Central memory CD4-positive, alpha-beta T cell (primary cell): ENCODE measurements around the gene PCDHB4.
"Not testable (repeated sequence)": the region's sequence is repeated elsewhere in the genome, so short reads cannot be mapped to it uniquely, and the experiment has no call there.

Experiments used
- DNase-seq: peaks from one replicate; pipeline ENCODE4 v3.0.0; 2022
- total RNA-seq, 3 experiments: gene quantifications; one replicate each; lab custom pipeline; 2026; lab: John Stamatoyannopoulos, UW

The PCDHB4 gene
- 0 to 0.11 (median 0) reads per million in 3 experiments for total RNA-seq

DNA sequence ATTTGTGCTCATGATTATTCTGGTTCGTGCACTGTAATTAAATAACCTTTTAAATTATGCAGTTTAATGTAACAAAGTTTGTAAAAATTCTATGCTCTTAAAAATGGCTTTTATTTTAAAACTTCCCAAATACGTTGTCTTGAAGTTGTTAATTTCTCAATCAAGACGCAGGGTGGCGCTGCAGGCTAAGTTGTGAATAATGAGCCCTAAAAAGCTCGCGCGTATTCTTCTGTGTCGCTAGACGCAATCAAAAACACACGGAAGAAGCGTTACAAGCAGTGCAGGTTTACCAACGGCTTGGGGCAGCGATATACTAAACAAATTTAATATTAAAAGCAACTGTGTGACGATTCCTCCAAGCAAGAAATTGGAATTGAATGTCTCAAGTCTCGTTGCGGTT is at the start of gene PCDHB4:
Gene PCDHB4, plus strand, starts transcription at position 256 of the 400 bp plus-strand sequence. CDS start 181 bp downstream, outside the sequence.
- DNase-seq: no peak

DNA sequence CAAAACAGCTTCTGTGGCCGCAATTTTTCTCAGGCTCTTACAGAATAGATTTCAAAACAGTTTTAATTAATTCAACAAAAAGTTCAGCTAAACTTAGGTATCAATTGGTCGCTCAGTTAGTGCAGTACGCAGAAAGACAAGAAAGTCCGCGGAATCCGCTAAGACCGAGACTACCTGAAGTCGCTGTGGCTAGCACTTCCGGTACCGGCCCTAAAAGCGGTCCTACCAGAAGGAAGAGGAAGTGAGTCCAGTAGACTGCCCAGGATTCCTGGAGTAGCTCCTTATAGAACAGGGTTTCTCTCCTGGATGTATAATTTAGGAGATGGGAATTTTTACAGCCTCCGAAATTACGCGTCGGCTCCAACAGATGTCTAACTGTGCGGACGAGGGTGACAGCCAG is 43.8 kb upstream of the PCDHB4 start:
- DNase-seq: no peak

DNA sequence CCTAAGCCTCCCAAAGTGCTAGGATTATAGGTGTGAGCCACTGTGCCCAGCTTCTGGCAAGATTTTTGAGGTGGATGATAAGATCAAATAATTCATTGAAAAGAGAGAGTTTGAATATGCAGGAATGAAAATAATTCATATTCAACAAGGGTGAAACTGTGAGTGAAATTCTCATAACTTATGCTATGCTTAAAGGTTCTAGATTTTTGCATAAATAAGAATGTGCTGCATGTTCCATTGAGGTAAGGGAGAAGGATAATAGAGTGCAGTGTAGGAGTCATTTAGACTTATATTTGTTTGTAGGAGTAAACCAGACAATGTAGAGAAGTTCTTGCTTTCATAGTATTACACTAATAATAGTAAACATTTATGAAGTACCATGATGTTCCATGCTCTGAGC is 39.4 kb upstream of the PCDHB4 start:
- DNase-seq: no peak

DNA sequence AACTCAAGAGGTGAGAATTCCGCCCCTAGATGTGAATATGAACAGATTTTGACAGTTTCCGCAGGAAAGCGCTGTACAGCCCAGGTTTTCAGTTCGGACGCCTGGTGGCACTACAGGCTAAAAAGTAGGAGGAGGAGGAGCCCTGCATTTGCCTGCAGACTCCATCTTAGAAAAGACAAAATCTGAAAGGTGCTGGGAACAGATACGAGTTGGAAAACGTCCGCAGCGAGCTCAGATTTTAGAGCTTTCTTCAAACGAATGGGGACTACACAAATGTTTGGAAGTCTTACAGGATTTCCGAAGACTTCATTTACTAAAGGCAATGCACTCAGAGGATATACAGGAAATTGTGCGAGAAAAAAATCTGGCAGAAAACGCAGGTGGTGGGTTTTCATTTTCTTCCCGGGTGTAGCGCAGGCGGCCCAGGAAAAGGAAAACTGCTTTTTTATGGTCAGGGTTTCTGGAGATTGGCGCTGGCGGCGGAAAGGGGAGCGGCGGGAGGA is 37.1 kb upstream of the PCDHB4 start:
- peak; percentile 47 for DNase-seq

DNA sequence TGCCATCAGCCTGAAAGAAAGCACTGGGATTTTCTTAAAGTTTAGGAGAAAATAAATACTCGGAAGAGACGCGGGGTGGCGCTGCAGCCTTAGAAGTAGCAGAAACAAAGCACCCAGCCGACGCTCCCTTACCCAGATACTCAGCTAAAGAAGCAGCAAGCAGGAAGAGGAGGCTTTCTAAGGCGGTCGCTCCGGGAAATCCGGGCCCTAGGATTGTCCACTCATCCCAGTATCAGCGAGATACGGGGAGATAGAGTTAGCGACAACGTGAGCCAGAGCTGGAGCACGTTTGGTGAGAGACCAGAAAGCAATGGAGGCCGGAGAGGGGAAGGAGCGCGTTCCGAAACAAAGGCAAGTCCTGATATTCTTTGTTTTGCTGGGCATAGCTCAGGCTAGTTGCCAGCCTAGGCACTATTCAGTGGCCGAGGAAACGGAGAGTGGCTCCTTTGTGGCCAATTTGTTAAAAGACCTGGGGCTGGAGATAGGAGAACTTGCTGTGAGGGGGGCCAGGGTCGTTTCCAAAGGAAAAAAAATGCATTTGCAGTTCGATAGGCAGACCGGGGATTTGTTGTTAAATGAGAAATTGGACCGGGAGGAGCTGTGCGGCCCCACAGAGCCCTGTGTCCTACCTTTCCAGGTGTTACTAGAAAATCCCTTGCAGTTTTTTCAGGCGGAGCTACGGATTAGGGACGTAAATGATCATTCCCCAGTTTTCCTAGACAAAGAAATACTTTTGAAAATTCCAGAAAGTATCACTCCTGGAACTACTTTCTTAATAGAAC is 26.9 kb upstream of the PCDHB4 start, which contains the start of gene PCDHB2:
Gene PCDHB2, plus strand, starts transcription at position 135 of the 782 bp plus-strand sequence. Its CDS starts 176 bp downstream, at position 311.
- no peak for DNase-seq

DNA sequence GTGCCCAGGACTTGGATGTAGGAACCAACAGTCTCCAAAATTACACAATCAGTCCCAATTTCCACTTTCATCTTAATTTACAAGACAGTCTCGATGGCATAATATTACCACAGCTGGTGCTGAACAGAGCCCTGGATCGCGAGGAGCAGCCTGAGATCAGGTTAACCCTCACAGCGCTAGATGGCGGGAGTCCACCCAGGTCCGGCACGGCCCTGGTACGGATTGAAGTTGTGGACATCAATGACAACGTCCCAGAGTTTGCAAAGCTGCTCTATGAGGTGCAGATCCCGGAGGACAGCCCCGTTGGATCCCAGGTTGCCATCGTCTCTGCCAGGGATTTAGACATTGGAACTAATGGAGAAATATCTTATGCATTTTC is 26.4 kb upstream of the PCDHB4 start:
- DNase-seq: no peak

DNA sequence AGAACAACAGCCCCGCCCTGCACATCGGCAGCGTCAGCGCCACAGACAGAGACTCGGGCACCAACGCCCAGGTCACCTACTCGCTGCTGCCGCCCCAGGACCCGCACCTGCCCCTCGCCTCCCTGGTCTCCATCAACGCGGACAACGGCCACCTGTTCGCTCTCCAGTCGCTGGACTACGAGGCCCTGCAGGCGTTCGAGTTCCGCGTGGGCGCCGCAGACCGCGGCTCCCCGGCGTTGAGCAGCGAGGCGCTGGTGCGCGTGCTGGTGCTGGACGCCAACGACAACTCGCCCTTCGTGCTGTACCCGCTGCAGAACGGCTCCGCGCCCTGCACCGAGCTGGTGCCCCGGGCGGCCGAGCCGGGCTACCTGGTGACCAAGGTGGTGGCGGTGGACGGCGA is 25.4 kb upstream of the PCDHB4 start:
- DNase-seq: not testable (repeated sequence)

DNA sequence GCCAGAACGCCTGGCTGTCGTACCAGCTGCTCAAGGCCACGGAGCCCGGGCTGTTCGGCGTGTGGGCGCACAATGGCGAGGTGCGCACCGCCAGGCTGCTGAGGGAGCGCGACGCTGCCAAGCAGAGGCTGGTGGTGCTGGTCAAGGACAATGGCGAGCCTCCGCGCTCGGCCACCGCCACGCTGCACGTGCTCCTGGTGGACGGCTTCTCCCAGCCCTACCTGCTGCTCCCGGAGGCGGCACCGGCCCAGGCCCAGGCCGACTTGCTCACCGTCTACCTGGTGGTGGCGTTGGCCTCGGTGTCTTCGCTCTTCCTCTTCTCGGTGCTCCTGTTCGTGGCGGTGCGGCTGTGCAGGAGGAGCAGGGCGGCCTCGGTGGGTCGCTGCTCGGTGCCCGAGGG is 25.0 kb upstream of the PCDHB4 start:
- not testable (repeated sequence) for DNase-seq

DNA sequence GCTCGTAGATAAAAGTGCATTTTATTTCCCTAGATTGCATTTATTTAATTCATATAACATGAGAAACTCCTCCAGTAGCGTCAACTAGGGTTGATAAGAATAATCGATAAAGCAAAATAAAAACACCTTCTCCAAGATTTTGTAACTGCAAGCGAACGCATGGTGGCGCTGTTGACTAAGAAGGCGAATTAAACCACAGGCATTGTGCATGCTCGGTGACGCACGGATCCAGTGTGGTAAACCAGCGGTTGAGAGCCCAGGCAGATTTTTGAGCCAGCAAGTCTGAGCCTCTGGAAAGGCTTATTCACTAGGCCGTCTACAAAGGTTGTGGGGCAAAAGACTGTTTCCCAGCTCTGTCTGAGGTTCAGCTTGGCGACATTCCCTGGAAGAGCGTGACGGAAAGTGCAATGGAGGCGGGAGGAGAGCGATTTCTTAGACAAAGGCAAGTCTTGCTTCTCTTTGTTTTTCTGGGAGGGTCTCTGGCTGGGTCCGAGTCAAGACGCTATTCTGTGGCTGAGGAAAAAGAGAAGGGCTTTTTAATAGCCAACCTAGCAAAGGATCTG is 21.3 kb upstream of the PCDHB4 start, which contains the start of gene PCDHB3:
Gene PCDHB3, plus strand, starts transcription at position 231 of the 563 bp plus-strand sequence. Its CDS starts 177 bp downstream, at position 408.
- no peak for DNase-seq

DNA sequence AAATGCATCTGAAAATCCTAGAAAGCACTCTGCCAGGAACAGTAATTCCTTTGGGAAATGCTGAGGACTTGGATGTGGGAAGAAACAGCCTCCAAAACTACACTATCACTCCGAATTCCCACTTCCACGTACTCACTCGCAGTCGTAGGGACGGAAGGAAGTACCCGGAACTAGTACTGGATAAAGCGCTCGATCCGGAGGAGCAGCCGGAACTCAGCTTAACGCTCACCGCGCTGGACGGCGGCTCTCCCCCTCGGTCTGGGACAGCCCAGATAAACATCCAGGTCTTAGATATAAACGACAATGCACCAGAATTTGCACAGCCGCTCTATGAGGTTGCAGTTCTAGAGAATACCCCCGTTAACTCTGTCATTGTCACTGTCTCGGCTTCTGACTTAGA is 20.6 kb upstream of the PCDHB4 start:
- DNase-seq: no peak

DNA sequence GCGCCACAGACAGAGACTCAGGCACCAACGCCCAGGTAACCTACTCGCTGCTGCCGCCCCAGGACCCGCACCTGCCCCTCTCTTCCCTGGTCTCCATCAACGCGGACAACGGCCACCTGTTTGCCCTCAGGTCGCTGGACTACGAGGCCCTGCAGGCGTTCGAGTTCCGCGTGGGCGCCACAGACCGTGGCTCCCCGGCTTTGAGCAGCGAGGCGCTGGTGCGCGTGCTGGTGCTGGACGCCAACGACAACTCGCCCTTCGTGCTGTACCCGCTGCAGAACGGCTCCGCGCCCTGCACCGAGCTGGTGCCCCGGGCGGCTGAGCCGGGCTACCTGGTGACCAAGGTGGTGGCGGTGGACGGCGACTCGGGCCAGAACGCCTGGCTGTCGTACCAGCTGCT is 19.5 kb upstream of the PCDHB4 start:
- not testable (repeated sequence) for DNase-seq

DNA sequence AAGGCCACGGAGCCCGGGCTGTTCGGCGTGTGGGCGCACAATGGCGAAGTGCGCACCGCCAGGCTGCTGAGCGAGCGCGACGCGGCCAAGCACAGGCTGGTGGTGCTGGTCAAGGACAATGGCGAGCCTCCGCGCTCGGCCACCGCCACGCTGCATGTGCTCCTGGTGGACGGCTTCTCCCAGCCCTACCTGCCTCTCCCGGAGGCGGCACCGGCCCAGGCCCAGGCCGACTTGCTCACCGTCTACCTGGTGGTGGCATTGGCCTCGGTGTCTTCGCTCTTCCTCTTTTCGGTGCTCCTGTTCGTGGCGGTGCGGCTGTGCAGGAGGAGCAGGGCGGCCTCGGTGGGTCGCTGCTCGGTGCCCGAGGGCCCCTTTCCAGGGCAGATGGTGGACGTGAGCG is 19.1 kb upstream of the PCDHB4 start:
- DNase-seq: not testable (repeated sequence)

DNA sequence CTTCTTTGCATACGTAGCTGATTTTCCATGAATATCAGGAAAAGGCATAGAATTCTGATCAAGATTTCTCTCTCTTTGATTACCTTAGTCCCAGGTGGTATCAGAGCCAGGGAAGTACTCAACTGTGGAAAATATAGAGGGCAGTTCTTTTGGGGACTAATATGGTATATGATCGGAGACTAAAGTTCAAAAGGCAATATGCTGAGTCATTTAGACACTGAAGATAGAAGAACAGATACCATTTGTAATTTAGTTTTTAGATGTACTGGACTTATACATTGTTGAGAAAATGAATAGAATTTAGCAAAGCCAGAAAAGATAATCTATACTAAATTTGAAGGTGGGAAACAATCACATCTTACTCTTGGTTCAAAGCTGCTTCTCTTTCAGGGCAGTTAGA is 16.3 kb upstream of the PCDHB4 start:
- DNase-seq: no peak

DNA sequence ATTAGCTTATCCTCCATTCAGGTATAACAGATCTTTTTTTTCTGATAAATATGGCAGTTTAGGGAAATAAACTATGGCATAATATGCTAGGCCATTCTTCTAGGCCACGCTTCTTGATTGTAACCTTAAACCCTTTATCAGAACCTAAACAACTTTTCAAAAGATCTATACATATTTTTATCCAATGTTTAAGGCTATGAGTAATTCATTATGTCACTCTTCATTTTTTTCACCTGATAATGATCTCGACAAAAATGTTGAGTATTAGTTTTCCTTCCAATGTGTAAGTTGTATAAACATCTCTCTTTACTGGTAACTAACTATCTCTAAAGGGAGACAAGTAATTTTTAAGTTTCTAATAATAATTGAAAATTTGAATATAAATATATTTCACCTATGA is 2.4 kb upstream of the PCDHB4 start:
- no peak for DNase-seq

DNA sequence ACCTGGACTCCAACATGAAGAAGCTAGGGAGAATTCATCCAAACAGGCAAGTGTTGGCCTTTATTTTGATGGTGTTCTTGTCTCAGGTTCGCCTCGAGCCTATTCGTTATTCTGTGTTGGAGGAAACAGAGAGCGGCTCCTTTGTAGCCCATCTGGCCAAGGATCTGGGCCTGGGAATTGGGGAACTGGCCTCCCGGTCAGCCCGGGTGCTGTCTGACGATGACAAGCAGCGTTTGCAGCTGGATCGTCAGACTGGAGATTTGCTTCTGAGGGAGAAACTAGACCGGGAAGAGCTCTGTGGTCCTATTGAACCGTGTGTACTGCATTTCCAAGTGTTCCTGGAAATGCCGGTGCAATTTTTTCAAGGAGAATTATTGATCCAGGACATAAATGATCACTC is 367 bp downstream of the PCDHB4 start:
- DNase-seq: no peak

DNA sequence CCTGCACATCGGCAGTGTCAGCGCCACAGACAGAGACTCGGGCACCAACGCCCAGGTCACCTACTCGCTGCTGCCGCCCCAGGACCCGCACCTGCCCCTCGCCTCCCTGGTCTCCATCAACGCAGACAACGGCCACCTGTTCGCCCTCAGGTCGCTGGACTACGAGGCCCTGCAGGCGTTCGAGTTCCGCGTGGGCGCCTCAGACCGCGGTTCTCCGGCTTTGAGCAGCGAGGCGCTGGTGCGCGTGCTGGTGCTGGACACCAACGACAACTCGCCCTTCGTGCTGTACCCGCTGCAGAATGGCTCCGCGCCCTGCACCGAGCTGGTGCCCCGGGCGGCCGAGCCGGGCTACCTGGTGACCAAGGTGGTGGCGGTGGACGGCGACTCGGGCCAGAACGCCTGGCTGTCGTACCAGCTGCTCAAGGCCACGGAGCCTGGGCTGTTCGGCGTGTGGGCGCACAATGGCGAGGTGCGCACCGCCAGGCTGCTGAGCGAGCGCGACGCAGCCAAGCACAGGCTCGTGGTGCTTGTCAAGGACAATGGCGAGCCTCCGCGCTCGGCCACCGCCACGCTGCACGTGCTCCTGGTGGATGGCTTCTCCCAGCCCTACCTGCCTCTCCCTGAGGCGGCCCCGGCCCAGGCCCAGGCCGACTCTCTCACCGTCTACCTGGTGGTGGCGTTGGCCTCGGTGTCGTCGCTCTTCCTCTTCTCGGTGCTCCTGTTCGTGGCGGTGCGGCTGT is 1.9 kb downstream of the PCDHB4 start:
- not testable (repeated sequence) for DNase-seq

DNA sequence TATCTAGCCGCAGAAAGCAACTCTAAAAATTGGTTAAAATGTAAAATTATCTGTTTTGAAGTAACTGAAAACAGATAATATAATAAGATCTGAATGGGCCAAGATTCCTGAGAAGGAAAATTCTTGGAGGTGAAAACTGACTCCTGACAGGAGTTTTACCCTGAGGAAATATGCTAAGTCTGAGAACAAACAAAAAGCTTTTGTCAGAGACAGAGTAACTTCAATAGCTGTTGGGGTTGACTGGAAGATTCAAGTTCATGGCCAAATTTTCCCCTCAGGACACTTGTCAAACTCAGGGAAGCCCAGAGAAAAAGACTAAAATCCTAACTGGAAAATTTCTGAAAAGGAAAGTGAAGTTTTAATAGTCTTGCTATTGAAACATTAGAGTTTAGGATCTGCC is 5.7 kb downstream of the PCDHB4 start:
- no peak for DNase-seq

DNA sequence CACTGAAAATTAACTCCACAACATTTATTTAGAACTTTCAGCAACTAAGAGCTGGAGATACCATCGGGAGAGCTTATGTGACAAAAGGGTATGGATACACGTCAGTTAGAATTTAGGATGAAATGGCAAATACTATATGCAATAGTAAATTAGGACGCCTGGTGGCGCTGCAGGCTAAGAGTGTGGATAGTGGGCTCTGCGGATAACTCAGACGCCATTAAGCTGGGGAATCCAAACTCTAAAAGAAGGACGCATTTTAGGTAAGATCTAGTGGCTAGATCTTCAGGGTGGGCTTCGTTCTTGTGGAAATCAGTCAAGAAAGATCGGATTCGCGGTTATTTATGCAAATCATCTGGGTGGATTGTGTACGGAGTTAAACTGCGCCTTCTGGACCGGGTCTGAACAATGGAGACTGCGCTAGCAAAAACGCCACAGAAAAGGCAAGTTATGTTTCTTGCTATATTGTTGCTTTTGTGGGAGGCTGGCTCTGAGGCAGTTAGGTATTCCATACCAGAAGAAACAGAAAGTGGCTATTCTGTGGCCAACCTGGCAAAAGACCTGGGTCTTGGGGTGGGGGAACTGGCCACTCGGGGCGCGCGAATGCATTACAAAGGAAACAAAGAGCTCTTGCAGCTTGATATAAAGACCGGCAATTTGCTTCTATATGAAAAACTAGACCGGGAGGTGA is 13.6 kb downstream of the PCDHB4 start, which contains the start of gene PCDHB5:
Gene PCDHB5, plus strand, starts transcription at position 177 of the 688 bp plus-strand sequence. Its CDS starts 229 bp downstream, at position 406.
- no peak for DNase-seq

DNA sequence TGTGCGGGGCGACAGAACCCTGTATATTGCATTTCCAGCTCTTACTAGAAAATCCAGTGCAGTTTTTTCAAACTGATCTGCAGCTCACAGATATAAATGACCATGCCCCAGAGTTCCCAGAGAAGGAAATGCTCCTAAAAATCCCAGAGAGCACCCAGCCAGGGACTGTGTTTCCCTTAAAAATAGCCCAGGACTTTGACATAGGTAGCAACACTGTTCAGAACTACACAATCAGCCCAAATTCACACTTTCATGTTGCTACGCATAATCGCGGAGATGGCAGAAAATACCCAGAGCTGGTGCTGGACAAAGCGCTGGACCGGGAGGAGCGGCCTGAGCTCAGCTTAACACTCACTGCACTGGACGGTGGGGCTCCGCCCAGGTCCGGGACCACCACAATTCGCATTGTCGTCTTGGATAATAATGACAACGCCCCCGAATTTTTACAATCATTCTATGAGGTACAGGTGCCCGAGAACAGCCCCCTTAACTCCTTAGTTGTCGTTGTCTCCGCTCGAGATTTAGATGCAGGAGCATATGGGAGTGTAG is 14.2 kb downstream of the PCDHB4 start:
- DNase-seq: no peak

DNA sequence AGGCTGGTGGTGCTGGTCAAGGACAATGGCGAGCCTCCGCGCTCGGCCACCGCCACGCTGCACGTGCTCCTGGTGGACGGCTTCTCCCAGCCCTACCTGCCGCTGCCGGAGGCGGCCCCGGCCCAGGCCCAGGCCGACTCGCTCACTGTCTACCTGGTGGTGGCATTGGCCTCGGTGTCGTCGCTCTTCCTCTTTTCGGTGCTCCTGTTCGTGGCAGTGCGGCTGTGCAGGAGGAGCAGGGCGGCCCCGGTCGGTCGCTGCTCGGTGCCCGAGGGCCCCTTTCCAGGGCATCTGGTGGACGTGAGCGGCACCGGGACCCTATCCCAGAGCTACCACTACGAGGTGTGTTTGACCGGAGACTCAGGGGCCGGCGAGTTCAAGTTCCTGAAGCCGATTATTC is 15.7 kb downstream of the PCDHB4 start:
- not testable (repeated sequence) for DNase-seq

DNA sequence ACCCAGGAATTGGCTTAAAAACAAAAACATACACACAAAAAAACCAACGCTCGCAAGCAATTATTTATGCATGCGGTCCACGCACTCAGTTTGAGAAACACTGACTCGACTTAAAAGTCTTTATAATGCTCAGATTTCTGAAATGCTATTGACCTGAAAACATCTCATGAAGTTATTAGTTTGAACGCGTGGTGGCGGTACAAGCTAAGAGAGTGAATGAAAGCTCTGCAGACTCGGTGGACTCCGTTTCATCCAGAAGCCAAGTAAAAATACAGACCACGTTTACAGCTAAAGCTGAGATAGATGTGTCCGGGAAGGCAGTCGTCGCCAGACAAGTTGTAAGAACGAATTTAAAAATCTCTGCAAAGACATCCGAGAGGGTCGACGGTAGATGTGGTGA is 28.2 kb downstream of the PCDHB4 start, which contains the start of gene PCDHB6:
Gene PCDHB6, plus strand, starts transcription at position 246 of the 400 bp plus-strand sequence. CDS start 201 bp downstream, outside the sequence.
- no peak for DNase-seq
